OCI-LY3 (cell line): Measurements from ENCODE around the gene BUD31.

Experiments used
- CTCF ChIP-seq: fragments of 200-600, 300-600 bp; sonication (generic); IDR thresholded peaks from 2 replicates; pipeline ENCODE4 v1.5.1; 2014; ENCODE audit warnings: antibody characterized with exemption, low read length, low read depth
- EZH2phosphoT487 ChIP-seq: fragments of 200-600 bp; shearing (Covaris generic); IDR thresholded peaks from 2 replicates; pipeline ENCODE4 v1.6.1; 2018; ENCODE audit warnings: antibody characterized with exemption, mixed run types, low read depth

DNA sequence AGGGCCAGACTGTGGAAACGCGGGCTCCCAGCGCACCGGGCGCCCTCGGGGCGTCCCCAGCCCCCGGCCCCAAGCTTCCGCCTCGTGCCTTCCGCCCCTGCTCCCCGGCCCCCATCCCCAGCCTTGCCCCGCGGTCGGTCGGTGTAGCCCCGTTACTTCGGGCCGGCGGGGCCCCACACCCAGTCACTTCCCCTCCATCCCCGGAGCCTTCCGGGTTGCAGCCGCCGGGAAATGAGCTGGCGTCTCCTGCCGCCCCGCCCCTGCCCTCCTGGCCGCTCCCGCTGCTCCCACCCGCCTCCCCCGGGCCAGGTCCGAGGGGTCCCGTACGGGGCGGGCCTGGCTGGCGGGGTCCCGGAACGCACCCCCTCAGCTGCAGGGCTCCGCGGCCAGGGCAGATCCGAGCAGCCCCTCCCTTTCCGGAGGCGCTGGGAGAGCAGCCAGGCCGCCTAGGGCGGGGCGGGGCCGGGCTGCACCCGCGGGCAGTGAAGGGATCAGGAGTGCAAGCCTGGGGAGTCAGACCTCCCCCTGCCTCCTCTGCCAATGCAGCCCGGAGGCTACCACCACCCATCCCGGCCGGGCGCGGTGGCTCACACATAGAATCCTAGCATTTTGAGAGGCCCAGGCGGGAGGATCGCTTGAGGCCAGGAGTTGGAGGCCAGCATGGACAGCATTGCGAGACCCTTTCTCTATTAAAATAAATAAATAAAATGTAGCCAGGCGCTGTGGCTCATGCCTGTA is 33.5 kb upstream of the BUD31 start:
- no peak for TF ChIP-seq CTCF
- no peak for TF ChIP-seq EZH2phosphoT487
